ENCODE results near the gene CHST11. TPM values are rescaled to one million over a fixed set of nuclear protein-coding genes. Genes with fewer than 3 reads are reported as not detected.

The CHST11 gene
- total RNA-seq, 1 donor from 2014 or later: 44.3 TPM

DNA sequence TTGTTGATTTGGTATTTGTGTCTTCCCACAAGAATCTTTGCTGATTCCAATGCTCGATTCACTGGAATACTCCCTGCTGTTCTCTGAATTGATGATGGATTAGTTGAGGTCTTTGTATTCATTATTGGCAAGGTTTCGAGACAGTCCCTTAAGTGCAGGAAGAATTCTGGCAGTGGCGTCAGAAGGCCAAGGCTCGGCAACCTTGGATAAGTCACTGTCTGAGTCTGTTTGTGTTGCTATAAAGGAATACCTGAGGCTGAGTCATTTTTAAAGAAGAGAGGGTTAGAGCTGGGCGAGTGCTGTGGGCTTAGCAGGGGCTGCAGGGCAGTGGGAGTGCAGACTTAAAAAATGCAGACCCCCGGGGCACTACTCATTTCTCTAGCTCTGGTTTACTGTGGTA is 56.9 kb downstream of the CHST11 start:
- TF ChIP-seq, protein P1, sequence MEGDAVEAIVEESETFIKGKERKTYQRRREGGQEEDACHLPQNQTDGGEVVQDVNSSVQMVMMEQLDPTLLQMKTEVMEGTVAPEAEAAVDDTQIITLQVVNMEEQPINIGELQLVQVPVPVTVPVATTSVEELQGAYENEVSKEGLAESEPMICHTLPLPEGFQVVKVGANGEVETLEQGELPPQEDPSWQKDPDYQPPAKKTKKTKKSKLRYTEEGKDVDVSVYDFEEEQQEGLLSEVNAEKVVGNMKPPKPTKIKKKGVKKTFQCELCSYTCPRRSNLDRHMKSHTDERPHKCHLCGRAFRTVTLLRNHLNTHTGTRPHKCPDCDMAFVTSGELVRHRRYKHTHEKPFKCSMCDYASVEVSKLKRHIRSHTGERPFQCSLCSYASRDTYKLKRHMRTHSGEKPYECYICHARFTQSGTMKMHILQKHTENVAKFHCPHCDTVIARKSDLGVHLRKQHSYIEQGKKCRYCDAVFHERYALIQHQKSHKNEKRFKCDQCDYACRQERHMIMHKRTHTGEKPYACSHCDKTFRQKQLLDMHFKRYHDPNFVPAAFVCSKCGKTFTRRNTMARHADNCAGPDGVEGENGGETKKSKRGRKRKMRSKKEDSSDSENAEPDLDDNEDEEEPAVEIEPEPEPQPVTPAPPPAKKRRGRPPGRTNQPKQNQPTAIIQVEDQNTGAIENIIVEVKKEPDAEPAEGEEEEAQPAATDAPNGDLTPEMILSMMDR (conservative IDR thresholded peaks at IDR 0.05; ENCODE audit: low read depth, low read length): no peak
- H3K4me3 ChIP-seq (ENCODE audit: low read depth, low read length): no peak overlapping the region
- no peak for DNase-seq (ENCODE audit: low read depth)

DNA sequence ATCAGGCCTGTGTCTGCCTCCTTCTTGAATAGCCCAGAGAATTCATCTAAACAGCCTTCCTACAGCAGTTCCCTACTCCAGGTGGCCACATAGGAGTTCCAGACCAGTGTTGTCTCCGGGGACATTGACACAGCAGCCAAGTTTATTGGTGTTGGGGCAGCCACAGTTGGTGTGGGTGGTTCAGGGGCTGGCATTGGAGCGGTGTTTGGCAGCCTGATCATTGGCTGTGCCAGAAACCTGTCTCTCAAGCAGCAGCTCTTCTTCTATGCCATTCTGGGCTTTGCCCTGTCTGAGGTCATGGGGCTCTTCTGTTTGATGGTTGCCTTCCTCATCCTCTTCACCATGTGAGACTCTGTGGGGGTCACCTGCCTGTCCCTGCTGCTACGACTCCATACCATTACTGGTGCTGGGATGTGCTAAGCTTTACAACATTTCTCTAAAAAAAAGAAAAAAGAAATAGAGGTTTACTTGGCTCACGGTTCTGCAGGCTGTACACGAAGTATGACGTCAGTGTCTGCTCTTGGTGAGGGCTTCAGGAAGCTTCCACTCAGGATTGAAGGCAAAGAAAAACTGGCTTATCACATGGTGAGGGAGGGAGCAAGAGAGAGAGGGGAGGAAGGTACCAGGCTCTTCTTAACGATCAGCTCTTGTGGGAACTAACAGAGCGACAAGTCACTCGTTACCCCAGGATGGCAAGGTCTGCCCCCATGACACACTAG is 57.5 kb downstream of the CHST11 start:
- TF ChIP-seq, protein P1 (conservative IDR thresholded peaks at IDR 0.05; ENCODE audit: low read depth, low read length): no peak
- no peak for DNase-seq (ENCODE audit: low read depth)
- no peak overlapping the region for H3K4me3 ChIP-seq (ENCODE audit: low read depth, low read length)

DNA sequence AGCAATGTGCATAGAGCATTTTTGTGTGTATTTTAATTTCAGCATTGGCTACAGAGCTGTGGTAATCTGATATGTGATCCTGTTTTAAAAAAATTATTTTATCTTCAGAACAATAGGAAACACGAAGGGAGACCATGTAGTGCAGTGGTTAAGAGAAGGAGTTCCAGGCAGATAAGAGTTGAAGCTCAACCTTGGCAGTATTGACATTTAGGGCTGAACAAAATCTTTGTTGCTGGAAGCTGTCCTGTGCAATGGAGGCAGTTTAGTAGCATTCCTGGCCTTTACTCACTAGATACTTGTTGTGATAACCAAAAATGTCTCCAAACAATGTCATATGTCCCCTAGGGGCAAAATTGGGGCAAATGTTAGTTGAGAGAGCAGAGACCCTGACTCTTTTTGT is 59.2 kb downstream of the CHST11 start:
- DNase-seq (ENCODE audit: low read depth): no peak
- TF ChIP-seq, protein P1 (conservative IDR thresholded peaks at IDR 0.05; ENCODE audit: low read depth, low read length): no peak
- no peak overlapping the region for H3K4me3 ChIP-seq (ENCODE audit: low read depth, low read length)

DNA sequence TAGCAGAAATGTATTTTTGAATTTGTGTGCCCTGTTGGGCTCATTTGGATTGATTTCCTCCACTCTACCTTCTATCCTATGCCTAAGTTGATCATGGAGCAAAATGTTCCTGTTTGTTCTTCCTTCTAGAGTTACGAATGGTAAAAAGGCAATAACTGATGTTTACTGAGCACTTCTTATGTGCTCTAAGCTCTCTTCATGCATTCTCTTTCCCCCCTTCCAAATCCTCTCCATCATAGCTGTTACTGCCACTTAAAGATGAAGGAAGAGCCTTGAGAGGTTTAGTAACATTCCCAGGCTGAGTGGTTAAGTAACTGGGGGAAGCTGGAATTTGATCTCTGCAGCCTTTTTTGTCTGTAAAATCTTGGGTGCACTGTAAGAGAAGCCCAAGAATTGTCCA is 60.1 kb downstream of the CHST11 start:
- no peak for DNase-seq (ENCODE audit: low read depth)
- H3K4me3 ChIP-seq (ENCODE audit: low read depth, low read length): no peak overlapping the region
- TF ChIP-seq, protein P1 (conservative IDR thresholded peaks at IDR 0.05; ENCODE audit: low read depth, low read length): no peak

DNA sequence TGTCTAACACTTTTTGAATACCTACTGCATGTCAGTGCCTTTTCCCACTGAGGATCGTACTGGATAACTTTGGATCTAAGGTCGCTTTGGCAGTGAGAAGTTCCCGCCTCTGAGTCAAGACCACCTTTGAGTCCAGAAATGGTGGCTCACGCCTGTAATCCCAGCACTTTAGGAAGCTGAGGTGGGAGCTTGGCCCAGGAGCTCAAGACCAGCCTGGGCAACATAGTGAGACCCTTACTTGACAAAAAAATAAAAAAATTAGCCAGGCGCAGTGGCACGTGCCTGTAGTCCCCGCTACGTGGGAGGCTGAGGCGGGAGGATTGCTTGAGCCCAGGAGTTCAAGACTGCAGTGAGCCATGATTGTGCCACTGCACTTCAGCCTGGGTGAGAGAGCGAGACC is 61.1 kb downstream of the CHST11 start:
- TF ChIP-seq, protein P1 (conservative IDR thresholded peaks at IDR 0.05; ENCODE audit: low read depth, low read length): no peak
- DNase-seq (ENCODE audit: low read depth): no peak
- H3K4me3 ChIP-seq (ENCODE audit: low read depth, low read length): no peak overlapping the region

DNA sequence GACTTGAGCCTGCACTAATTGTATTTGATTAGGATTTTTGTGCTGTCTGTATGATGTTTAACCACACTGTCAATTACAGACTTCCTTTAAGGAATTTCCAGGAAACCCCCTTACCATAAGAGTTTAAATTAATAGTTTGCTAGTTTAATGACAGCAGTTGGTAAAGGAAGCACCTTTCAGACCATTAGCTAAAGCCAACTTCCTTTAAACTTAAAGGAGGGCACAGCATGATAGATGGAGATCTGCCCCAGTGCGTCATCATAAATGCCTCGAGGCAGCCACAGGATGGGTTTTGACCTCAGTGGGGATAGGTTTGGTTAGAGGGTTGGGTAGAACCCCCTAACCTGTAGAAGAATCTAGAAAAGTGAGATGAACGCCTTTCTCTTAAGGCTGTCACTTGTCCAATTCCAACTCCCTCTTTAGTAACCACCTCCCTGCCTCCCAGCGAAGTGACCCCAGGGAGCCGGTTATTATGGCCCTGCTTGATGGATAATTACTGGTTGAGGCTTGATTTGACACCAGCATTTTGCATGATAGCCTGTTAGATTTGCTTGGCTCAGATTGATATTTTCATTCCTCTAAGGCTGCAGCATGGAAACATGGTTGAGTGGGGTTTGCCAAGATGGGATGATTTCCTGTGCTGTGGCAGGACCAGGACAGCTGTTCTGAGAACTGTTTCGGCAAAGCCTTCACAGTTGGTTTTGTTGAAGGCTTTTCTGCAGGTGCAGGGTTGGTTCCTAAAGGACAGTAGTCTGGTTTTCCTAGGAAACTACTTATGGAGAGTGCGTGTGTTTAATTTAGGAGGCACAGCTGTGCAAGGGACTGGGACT is 62.7 kb downstream of the CHST11 start:
- TF ChIP-seq, protein P1 (conservative IDR thresholded peaks at IDR 0.05; ENCODE audit: low read depth, low read length): no peak
- DNase-seq (ENCODE audit: low read depth): no peak
- H3K4me3 ChIP-seq (ENCODE audit: low read depth, low read length): no peak overlapping the region
